Endodermal cell (in vitro differentiated cells): ENCODE results near the gene APBA2. TPM values are rescaled to one million over a fixed set of nuclear protein-coding genes. Genes with fewer than 3 reads are reported as not detected.
A peak's percentile ranks its signal among the peaks of the same experiment; 100 is the strongest.

Experiments used
- DNase-seq: peaks from one replicate; pipeline ENCODE4 v3.0.0-alpha.2; 2017
- H3K27ac ChIP-seq: 2 replicates; pipeline ENCODE4 v1.5.1; 2013; ENCODE audit warnings: mild to moderate bottlenecking, low read depth, low read length, moderate library complexity
- H3K27me3 ChIP-seq: 2 replicates; pipeline ENCODE4 v1.6.1; 2013; ENCODE audit warnings: mild to moderate bottlenecking, low read length, moderate library complexity; ENCODE audit not compliant: insufficient read depth, control insufficient read depth, poor library complexity, severe bottlenecking
- H3K36me3 ChIP-seq: 2 replicates; pipeline ENCODE4 v1.7.0; 2013; ENCODE audit warnings: mild to moderate bottlenecking, low read length, moderate library complexity; ENCODE audit not compliant: control insufficient read depth, insufficient read depth
- H3K4me1 ChIP-seq: one replicate; pipeline ENCODE4 v1.7.0; 2013; ENCODE audit warnings: low read length; ENCODE audit not compliant: control insufficient read depth, insufficient read depth
- H3K4me3 ChIP-seq: 2 replicates; pipeline ENCODE4 v1.5.1; 2013; ENCODE audit warnings: mild to moderate bottlenecking, low read length, moderate library complexity
- H3K9ac ChIP-seq: 2 replicates; pipeline ENCODE4 v1.6.1; 2013; ENCODE audit warnings: mild to moderate bottlenecking, low read length, moderate library complexity; ENCODE audit not compliant: poor library complexity, severe bottlenecking; ENCODE audit errors: extremely low read depth
- H3K9me3 ChIP-seq: 2 replicates; pipeline ENCODE4 v1.6.1; 2013; ENCODE audit warnings: mild to moderate bottlenecking, low read length, moderate library complexity; ENCODE audit not compliant: control insufficient read depth
- H3K27ac Mint-ChIP-seq: 2 replicates; pipeline ENCODE4 v1.8.0; 2020; ENCODE audit warnings: mixed read lengths
- H3K27me3 Mint-ChIP-seq: 2 replicates; pipeline ENCODE4 v1.8.0; 2021; ENCODE audit warnings: mild to moderate bottlenecking, mixed read lengths; ENCODE audit not compliant: insufficient read depth
- H3K36me3 Mint-ChIP-seq: 2 replicates; pipeline ENCODE4 v1.8.0; 2020; ENCODE audit warnings: low read depth, mixed read lengths
- H3K4me1 Mint-ChIP-seq: 2 replicates; pipeline ENCODE4 v1.8.0; 2020; ENCODE audit warnings: mixed read lengths
- H3K4me3 Mint-ChIP-seq: 2 replicates; pipeline ENCODE4 v1.8.0; 2020; ENCODE audit warnings: mild to moderate bottlenecking, moderate library complexity, mixed read lengths
- H3K9me3 Mint-ChIP-seq: 2 replicates; pipeline ENCODE4 v1.8.0; 2020; ENCODE audit warnings: mild to moderate bottlenecking, mixed read lengths
- WGBS, 2 experiments: methylation state at CpG; one replicate each; pipeline versions ENCODE4 v1.1.5 to v1.1.7; 2013; ENCODE audit warnings: missing lambda C conversion rate in 2 of 2, mixed read lengths in 1 of 2; ENCODE audit not compliant: insufficient coverage in 1 of 2, insufficient read length in 1 of 2; 5-methylcytosine and 5-hydroxymethylcytosine counted together
- total RNA-seq, 2 donors: library from RNA; stranded (reverse); fragmentation: NEBNext Ultra II Directional in 1 of 2; extraction: Animal tissue kit (Norgen Biotek cat#: 25700) in 1 of 2; gene quantifications; 2 replicates in 1 of 2; 3 replicates in 1 of 2; pipeline ENCODE4 v1.2.1, GENCODE V29; 2021
- TF ChIP-seq, protein P1 (sequence below): fragments of 200-600 bp; sonication (generic); conservative IDR thresholded peaks from 2 replicates; pipeline ENCODE4 v1.5.0; 2021; ENCODE audit warnings: antibody characterized with exemption, mild to moderate bottlenecking

The APBA2 gene
- total RNA-seq, 2 donors from 2014 or later = 27.1 to 27.3 TPM

DNA sequence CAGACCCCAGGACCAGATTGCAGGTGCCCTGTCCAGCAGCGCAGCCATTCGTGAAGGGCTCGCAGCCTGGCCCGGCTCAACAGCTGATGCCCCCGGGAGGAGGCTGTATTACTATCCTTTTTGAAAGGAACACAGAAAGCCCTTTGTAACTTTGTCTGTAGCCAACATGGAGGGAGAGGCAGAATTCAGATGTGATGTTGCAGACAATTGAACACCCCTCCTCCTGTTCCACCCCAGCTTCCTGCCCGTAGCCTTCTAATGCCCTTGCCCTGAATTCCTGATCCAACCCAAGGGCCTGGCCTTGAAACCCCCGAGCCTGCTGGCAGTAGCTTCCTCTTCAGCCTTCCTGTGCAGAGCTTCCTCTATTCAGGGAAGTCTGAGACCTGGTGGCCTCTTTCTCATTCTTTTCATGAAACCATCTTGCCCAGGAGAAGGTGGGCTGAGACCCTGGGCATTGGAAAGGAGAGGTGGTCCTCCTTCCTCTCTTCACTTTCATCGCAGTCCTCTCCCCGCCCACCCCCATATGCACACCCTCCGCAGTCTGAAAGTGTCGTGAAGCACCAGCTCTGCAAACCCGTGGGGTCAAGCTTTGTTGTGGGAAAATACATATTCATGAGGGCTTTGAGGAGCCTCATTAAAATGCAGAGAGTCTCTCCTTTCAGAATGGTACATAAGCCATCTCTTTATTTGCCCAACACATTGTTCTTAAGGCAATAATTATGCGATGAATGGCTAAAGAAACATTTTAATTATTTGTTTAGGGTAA is 109.2 kb downstream of the APBA2 start:
- no peak for DNase-seq
- TF ChIP-seq, protein P1, sequence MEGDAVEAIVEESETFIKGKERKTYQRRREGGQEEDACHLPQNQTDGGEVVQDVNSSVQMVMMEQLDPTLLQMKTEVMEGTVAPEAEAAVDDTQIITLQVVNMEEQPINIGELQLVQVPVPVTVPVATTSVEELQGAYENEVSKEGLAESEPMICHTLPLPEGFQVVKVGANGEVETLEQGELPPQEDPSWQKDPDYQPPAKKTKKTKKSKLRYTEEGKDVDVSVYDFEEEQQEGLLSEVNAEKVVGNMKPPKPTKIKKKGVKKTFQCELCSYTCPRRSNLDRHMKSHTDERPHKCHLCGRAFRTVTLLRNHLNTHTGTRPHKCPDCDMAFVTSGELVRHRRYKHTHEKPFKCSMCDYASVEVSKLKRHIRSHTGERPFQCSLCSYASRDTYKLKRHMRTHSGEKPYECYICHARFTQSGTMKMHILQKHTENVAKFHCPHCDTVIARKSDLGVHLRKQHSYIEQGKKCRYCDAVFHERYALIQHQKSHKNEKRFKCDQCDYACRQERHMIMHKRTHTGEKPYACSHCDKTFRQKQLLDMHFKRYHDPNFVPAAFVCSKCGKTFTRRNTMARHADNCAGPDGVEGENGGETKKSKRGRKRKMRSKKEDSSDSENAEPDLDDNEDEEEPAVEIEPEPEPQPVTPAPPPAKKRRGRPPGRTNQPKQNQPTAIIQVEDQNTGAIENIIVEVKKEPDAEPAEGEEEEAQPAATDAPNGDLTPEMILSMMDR = no peak
- Histone ChIP-seq H3K9me3 (no peaks in the 10 kb centered on the region), H3K9ac (no peak overlapping the region), H3K27me3 (no peaks in the 10 kb centered on the region), H3K4me1 (no peaks in the 10 kb centered on the region), H3K4me3 (no peak overlapping the region), H3K36me3 (no peaks in the 10 kb centered on the region), H3K27ac (peak overlapping the region; percentile 90)
- WGBS, 2 experiments = 86 to 87% methylated on average over 6 to 12 of the region's 13 CpGs
- H3K4me3 Mint-ChIP-seq = no peak overlapping the region
- H3K27me3 Mint-ChIP-seq = no peaks in the 10 kb centered on the region
- peaks cover 3% of the 10 kb centered on the region for H3K9me3 Mint-ChIP-seq
- no peak overlapping the region for H3K27ac Mint-ChIP-seq
- H3K4me1 Mint-ChIP-seq = no peaks in the 10 kb centered on the region
- peaks cover 7% of the 10 kb centered on the region for H3K36me3 Mint-ChIP-seq

DNA sequence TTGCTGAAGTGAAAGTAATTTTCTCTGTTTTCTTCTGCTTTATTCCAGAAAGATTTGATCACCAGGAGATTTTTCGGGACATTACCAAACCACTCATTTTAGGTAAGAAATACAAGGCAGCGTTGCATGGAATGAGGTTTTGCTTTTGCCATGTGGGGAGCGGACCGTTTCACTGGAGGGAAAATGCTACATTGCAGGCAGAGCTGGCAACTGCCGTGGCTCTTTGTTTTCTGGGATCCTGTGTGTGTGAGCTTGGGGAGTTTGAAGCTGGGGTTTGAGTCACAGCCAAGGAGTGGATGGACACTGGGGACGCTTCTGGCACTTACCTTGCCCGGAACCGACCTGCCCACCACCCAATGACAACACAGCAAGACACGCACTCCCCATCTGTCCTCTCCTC is 109.9 kb downstream of the APBA2 start:
- Mint-ChIP-seq H3K4me3 (no peak overlapping the region), H3K4me1 (no peaks in the 10 kb centered on the region), H3K9me3 (peaks cover 3% of the 10 kb centered on the region), H3K36me3 (peaks cover 7% of the 10 kb centered on the region), H3K27ac (no peak overlapping the region), H3K27me3 (no peaks in the 10 kb centered on the region)
- no peak for DNase-seq
- TF ChIP-seq, protein P1 = no peak
- H3K36me3 ChIP-seq = no peaks in the 10 kb centered on the region
- no peaks in the 10 kb centered on the region for H3K27me3 ChIP-seq
- no peak overlapping the region for H3K4me3 ChIP-seq
- H3K27ac ChIP-seq = no peak overlapping the region
- H3K4me1 ChIP-seq = no peaks in the 10 kb centered on the region
- H3K9ac ChIP-seq = no peak overlapping the region
- WGBS, 2 experiments = 94 to 97% methylated on average over 4 to 9 of the region's 9 CpGs
- no peaks in the 10 kb centered on the region for H3K9me3 ChIP-seq

DNA sequence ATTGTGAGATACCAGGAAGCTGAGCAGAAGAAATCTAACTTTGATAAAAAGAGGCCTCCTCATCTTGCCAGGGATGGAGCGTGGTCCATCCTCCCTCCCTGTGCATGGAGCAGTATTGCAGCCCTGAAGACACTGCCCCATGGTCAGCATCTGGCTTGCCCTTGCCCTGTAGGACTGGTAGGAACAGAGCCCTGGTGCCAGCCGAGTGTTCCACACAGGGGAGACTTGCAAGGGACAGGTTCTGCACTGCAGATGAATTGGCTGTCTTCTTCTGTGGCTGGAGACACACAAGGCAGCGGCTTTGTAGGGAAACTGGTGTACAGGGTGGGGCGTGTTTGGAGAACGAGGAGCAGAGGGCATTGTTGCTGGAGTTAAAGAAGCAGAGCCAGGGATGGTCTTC is 110.5 kb downstream of the APBA2 start:
- H3K27me3 ChIP-seq = no peaks in the 10 kb centered on the region
- peaks cover 3% of the 10 kb centered on the region for H3K9me3 Mint-ChIP-seq
- no peaks in the 10 kb centered on the region for H3K4me1 ChIP-seq
- H3K27ac Mint-ChIP-seq = no peak overlapping the region
- H3K4me1 Mint-ChIP-seq = no peaks in the 10 kb centered on the region
- TF ChIP-seq, protein P1 = no peak
- DNase-seq = no peak
- H3K36me3 Mint-ChIP-seq = peaks cover 7% of the 10 kb centered on the region
- H3K27ac ChIP-seq = no peak overlapping the region
- H3K4me3 Mint-ChIP-seq = no peak overlapping the region
- WGBS, 2 experiments = 94 to 100% methylated on average over 2 to 5 of the region's 5 CpGs
- H3K9me3 ChIP-seq = no peaks in the 10 kb centered on the region
- H3K9ac ChIP-seq = no peak overlapping the region
- no peaks in the 10 kb centered on the region for H3K36me3 ChIP-seq
- no peaks in the 10 kb centered on the region for H3K27me3 Mint-ChIP-seq
- H3K4me3 ChIP-seq = no peak overlapping the region
